HG02885 (cell line): ENCODE measurements around the gene KDM5B.
"Not testable (repeated sequence)": the region's sequence is repeated elsewhere in the genome, so short reads cannot be mapped to it uniquely, and the experiment has no call there.

Experiments
- ATAC-seq: cut with Tn5 transposase; IDR thresholded peaks from one replicate; pipeline ENCODE4 v1.9.1; 2021; ENCODE audit warnings: mild to moderate bottlenecking; ENCODE audit not compliant: unreplicated experiment, poor library complexity

The KDM5B gene

DNA sequence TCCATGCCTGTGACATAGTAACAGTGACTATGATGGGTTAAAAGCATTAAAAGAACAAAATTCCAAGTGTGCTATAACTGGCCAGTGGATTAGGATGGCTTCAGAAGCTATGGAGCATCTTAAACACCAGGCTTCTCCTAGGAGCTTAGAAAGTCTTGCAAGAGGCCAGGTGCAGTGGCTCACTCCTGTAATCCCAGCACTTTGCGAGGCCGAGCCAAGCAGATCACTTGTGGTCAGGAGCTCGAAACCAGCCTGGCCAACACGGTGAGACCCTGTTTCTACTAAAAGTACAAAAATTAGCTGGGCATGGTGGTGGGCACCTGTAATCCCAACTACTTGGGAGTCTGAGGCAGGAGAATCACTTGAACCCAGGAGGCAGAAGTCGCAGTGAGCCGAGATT, 85.2 kb downstream of the KDM5B start:
- not testable (repeated sequence) for ATAC-seq

GRCh38 chr1:202716654-202717053, 91.6 kb downstream of the KDM5B start:
- no peak for ATAC-seq

DNA sequence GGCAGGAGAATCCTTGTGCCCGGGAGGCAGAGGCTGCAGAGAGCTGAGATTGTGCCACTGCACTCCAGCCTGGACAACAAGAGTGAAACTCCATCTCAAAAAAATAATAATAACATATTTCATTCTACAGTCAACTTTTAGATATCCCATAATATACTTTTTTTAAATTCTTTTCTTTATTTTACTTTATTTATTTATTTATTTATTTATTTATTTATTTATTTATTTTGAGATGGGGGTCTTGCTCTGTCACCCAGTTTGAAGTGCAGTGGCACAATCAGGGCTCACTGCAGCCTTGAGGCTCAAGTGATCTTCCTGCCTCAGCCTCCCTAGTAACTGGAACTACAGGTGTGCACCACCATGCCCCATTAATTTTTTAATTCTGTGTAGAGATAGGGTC, 94.0 kb downstream of the KDM5B start:
- ATAC-seq: not testable (repeated sequence)

DNA sequence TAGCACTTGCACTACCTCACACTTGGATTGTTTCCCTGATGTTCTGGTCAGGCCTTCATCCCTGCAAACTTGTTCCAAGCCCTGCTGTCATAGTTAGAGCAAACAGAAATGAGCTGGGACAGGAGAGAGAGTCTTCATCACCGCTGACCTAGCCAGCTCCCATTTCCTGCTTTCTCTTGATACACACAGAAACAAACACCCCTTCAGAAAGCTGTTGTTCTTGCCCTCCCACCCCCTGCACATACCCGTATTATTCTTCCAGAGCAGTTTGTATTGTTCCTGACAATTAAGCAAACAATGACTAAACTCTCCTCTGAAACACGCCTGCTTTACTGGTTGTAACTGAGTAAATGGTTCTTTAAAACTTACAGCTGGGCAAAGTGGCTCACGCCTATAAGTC, 95.1 kb downstream of the KDM5B start:
- no peak for ATAC-seq

DNA sequence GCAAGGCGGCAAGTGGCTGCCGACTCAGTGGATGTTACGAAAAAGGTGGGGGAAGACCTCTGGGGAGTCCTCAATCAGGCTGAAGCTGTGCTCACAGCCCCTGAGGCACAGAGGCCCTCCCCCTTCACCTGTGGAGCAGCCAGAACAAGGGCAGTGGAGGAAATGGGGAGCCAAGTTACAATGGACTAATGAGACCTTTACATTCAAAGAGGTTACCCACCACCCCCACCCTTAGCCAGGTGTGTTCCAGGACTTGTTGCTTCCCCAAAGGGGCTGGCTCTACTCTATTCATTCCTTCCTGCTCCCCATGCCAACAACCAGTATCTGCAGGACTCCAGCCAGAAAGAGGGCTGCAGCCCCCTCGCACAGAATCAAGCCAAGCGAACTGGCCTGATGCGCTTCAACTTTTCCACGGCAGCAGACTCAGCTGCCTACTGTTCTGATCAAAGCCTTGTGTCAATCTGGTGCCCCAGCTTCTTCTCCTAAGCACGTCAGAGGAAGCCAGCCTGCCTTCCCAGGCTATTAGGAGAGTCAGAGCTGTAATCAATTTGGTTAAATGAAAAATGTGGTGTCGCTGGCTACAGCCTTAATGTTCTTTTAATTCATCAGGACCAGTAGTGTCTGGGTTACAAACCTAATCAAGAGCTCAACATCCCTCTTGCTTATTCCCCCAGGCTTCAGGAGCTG, 96.1 kb downstream of the KDM5B start:
- no peak for ATAC-seq

DNA sequence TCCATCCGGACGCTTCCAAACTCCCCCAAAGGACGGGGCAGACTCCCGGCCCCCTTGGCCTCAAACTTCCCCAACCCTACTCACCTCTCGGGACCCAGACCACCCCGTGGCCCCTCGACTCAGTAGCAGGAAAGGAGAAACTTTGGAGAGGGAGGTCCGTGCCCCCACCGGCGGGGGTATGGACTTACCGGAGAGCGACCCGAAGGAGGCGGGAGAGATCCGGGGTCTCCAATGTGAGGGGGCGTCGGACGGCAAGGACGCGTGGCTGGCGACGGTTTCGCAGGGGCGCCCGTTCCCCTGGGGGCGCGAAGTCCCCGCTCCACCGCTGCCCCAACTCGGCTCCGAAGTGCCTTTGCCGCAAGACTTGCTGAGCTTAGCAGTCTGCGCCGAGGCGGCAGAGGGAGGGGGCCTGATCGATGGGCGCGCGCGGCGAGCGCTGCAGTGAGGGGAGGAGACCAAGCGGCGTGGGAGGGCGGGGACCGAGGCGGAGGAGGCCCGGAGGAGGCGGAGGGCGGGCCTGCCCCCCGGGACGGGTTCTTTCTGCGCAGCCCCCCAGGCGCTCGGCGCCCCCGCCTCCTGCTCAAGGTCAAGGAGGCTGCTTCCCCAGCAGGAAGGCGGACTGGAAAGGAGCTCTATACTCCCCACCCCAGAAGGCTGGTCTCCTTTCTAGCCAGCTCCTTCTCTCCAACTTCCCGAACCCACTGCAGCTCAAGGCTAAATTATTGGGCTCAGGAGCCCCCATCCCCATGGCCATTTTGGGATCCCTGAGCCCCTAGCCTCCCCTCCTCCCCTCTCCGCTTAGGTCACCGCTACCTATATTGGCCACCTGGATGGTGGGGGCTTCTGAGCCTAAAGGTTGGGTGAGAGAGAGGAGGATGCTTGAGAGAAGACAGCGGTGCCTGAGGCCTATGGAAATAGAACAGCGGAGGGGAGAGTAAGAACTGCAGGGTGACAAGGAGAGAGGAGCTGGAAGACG, 97.9 kb downstream of the KDM5B start, which contains the start of gene SYT2:
Gene SYT2 (minus strand): TSS at position 385 of the 976 bp plus-strand sequence. CDS start 104,682 bp downstream, outside the sequence.
- ATAC-seq: no peak

- ATAC-seq: no peak
Measured at GRCh38 chr1:202709276-202710041, 98.8 kb downstream of the KDM5B start.

DNA sequence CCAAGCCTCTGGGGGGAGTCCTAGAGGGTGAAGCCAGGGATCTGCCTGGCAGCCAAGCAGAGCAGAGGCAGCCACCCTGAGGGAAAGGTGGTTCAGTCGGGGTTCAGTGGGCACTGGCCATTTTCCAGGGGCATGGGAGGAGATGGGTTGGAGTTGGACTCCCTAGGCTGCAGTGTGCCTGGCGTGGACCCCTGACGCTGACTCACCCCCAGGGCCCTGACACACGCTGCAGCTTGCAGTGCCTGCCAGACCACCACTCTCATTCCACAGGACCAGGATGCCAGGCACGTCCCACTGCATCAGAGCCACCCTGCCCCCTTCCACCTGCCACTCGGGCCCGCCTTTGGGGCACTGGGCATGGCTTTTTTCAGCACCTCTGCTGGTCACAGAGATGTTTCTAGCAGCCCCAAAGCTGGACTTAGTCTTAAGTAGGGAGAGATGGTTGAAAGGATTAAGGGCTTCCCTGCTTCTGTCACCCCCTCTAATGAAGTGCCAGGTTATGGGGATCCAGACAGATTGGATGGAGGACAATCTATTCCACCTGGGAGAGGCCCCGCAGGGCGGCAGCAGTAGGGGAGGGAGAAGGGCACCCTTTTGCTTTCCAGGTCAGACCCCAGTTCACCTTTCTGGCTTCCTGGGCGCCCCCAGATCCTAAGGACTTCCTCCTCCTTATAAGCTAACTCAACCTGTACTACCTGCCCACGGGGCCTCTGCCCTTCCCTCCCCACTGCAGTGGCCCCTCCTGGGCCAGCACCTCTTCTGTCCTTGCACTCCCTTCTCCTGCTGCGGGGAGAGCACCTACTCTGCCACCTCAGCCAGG, 99.6 kb downstream of the KDM5B start:
- no peak for ATAC-seq

- ATAC-seq: no peak
Measured at GRCh38 chr1:202706851-202707250, 101.4 kb downstream of the KDM5B start.

GRCh38 chr1:202704601-202705000, 103.6 kb downstream of the KDM5B start:
- no peak for ATAC-seq

- ATAC-seq: no peak
Measured at GRCh38 chr1:202703191-202703590, 105.0 kb downstream of the KDM5B start.

GRCh38 chr1:202702088-202702487, 106.1 kb downstream of the KDM5B start:
- ATAC-seq: no peak

GRCh38 chr1:202701200-202701599, 107.0 kb downstream of the KDM5B start:
- ATAC-seq: no peak

DNA sequence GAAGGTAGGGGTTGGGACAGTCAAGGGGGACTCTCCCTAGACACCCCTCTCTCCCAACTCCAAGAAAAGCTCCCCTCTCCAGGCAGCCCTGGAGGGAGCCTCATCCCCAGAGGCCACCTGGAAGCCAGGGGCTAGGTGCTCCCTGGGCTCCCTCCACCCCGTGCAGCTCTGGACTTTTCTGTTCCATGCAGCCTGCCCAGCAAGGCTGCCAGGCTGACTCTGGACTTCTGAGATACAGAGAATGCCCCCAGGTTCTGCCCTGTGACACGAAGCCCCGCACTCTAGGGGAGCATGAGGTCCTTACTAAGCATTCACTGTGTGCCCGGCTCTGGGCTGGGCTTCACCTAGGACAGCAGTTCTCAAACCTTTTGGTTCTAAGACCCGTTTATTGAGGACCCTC, 108.2 kb downstream of the KDM5B start:
- ATAC-seq: no peak

- no peak for ATAC-seq
Measured at GRCh38 chr1:202698276-202698675, 109.9 kb downstream of the KDM5B start.

DNA sequence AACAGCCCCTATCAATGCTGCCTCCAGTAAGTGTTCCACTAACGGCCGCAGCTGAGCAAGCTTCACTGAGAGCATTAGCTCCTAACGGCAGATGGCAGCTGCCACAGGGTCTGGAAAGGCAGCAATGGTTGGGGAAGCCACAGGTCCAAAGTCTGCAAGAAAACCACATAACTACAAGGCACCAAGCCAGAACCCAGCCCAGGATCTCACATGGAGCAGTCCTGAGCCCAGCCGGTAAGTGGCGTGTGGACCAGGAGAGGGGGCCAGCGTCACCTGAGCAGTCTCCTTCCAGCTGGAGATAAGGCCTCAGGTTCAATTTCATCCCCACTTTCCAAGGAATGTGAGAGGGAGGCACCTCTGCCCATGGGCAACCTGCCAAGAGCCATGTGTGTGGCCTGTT, 111.2 kb downstream of the KDM5B start:
- ATAC-seq: no peak

- no peak for ATAC-seq
Measured at GRCh38 chr1:202694314-202694713, 113.9 kb downstream of the KDM5B start.

DNA sequence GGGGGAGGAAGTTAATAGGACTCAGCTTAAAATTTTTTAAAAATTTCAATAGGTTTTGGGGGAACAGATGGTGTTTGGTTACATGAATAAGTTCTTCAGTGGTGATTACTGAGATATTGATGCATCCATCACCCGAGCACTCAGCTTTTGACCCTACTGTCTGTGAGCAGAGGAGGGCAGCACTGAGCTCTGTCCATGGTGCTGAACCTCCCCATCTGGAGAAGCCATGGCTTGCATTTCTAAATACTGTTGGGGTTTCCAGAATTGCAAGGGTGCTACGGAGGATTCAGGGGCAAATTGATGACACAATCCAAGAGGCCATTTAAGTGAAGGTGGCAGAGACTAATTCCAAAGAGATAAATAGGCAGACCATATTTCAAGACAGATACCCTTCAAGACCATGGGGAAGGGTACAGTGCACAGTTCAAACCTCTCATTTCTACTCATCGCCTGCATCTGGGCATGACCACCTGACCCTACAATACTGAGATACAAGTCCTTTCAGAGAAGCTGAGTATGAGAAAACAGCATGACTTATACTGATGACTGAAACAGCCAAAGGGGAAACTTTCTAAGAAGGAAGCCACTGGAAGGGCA, 115.2 kb downstream of the KDM5B start:
- ATAC-seq: no peak

DNA sequence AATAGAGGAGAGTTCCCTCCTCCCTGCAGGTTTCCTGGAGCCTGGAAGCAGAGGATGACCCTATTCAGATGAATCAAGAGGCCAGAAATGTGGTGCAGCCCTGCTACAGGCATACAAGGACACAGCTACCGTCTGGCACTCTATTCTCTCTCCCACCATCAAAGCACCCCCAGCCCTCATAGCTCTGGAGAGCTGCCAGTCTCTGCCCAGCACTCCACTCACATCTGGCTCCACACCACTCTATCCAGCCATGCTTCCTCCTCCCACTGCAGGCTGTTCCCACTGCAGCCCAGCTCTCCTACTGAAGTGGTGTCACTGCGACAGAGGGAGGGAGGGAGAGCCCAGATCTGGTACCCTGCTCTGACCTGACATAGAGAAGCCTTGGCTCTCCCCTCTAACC, 116.4 kb downstream of the KDM5B start:
- ATAC-seq: no peak
